ENCODE measurements around the gene ERMARD.

The ERMARD gene

DNA sequence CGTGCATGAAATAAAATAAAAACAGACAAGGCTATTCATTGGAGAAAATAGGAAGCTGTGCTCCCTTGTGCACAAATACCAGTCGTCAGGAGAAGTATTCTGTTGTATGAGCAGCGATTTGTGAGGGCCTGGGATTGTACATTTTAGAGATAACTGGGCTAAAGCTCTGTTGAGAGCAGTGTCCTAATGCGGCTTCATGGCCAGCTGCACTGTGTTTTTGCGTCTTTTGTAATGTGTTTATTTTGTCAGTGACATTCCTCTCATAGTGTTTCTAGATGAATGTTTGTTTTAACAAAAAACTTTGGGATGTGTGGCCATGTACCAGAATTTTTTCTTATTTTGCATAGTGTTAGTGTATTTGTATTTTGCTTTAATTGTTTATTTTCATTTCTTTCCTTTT is 14.8 kb downstream of the ERMARD start:
- H3K9ac ChIP-seq (ENCODE audit: low read length) = no peak overlapping the region
- H3K36me3 ChIP-seq (ENCODE audit: low read length) = no peaks in the 10 kb centered on the region
- H3K9me3 ChIP-seq (ENCODE audit: insufficient read depth, low read length) = no peaks in the 10 kb centered on the region
- no peak overlapping the region for H3K27ac ChIP-seq (ENCODE audit: low read depth, low read length)
- no peak overlapping the region for H3K4me3 ChIP-seq (ENCODE audit: insufficient read depth, low read length, poor library complexity, severe bottlenecking)
- TF ChIP-seq, protein P1, sequence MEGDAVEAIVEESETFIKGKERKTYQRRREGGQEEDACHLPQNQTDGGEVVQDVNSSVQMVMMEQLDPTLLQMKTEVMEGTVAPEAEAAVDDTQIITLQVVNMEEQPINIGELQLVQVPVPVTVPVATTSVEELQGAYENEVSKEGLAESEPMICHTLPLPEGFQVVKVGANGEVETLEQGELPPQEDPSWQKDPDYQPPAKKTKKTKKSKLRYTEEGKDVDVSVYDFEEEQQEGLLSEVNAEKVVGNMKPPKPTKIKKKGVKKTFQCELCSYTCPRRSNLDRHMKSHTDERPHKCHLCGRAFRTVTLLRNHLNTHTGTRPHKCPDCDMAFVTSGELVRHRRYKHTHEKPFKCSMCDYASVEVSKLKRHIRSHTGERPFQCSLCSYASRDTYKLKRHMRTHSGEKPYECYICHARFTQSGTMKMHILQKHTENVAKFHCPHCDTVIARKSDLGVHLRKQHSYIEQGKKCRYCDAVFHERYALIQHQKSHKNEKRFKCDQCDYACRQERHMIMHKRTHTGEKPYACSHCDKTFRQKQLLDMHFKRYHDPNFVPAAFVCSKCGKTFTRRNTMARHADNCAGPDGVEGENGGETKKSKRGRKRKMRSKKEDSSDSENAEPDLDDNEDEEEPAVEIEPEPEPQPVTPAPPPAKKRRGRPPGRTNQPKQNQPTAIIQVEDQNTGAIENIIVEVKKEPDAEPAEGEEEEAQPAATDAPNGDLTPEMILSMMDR (IDR thresholded peaks at IDR 0.05; ENCODE audit: insufficient read depth, low read length, poor library complexity, severe bottlenecking) = no peak
- no peak for TF ChIP-seq EZH2phosphoT487 (conservative IDR thresholded peaks at IDR 0.05; ENCODE audit: low read length)
- no peaks in the 10 kb centered on the region for H3F3A ChIP-seq (ENCODE audit: insufficient read depth)
- H4K20me1 ChIP-seq (ENCODE audit: low read depth, low read length) = no peaks in the 10 kb centered on the region
- H2AFZ ChIP-seq (ENCODE audit: low read depth, low read length, severe bottlenecking) = no peak overlapping the region
- no peaks in the 10 kb centered on the region for H3K9me2 ChIP-seq (replicated peaks; ENCODE audit: insufficient read depth, low read length)
- no peak overlapping the region for H3K4me2 ChIP-seq (ENCODE audit: low read depth, low read length, poor library complexity, severe bottlenecking)
- no peaks in the 10 kb centered on the region for H3K79me2 ChIP-seq (ENCODE audit: insufficient read depth, low read length)
- no peaks in the 10 kb centered on the region for H3K27me3 ChIP-seq (ENCODE audit: low read length)

DNA sequence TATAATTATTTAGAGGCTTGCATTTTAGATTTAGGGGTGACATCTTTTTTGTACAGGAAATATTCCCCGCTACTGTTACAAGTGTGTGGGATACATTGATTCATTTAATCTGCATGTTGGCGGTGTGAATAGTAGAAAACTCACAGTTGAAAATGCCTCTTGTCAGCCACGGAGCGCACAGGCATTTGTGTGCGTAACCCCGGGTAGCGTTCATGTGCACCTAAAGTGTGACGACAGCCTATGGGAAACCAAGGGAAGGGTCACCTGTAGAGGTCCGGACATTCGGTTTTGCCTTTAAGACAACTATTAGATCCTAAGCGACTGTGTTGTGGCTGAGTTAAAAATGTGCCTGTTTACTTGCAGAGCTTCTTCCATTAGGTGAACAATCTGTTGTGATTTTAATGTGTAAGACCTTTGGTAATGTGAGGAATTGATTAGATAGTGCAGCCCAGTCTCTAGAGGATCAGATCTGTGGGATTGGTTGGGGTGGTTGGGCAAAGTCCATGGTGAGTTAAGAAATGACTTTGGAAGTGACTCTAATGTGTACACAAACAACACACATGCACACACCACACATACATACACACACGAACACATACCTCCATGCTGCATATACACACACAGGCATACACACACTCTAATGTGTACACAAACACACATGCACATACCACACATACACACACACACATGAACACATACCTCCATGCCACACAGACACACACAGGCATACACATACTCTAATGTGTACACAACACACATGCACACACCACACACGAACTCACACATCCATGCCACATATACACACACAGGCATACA is 15.7 kb downstream of the ERMARD start:
- no peaks in the 10 kb centered on the region for H3K9me3 ChIP-seq (ENCODE audit: insufficient read depth, low read length)
- no peaks in the 10 kb centered on the region for H4K20me1 ChIP-seq (ENCODE audit: low read depth, low read length)
- no peaks in the 10 kb centered on the region for H3K27me3 ChIP-seq (ENCODE audit: low read length)
- no peaks in the 10 kb centered on the region for H3K79me2 ChIP-seq (ENCODE audit: insufficient read depth, low read length)
- no peaks in the 10 kb centered on the region for H3K9me2 ChIP-seq (replicated peaks; ENCODE audit: insufficient read depth, low read length)
- no peak overlapping the region for H2AFZ ChIP-seq (ENCODE audit: low read depth, low read length, severe bottlenecking)
- no peak overlapping the region for H3K27ac ChIP-seq (ENCODE audit: low read depth, low read length)
- no peaks in the 10 kb centered on the region for H3K36me3 ChIP-seq (ENCODE audit: low read length)
- TF ChIP-seq, protein P1 (IDR thresholded peaks at IDR 0.05; ENCODE audit: insufficient read depth, low read length, poor library complexity, severe bottlenecking) = no peak
- TF ChIP-seq EZH2phosphoT487 (conservative IDR thresholded peaks at IDR 0.05; ENCODE audit: low read length) = no peak
- no peaks in the 10 kb centered on the region for H3F3A ChIP-seq (ENCODE audit: insufficient read depth)
- H3K9ac ChIP-seq (ENCODE audit: low read length) = no peak overlapping the region
- no peak overlapping the region for H3K4me2 ChIP-seq (ENCODE audit: low read depth, low read length, poor library complexity, severe bottlenecking)
- H3K4me3 ChIP-seq (ENCODE audit: insufficient read depth, low read length, poor library complexity, severe bottlenecking) = no peak overlapping the region

DNA sequence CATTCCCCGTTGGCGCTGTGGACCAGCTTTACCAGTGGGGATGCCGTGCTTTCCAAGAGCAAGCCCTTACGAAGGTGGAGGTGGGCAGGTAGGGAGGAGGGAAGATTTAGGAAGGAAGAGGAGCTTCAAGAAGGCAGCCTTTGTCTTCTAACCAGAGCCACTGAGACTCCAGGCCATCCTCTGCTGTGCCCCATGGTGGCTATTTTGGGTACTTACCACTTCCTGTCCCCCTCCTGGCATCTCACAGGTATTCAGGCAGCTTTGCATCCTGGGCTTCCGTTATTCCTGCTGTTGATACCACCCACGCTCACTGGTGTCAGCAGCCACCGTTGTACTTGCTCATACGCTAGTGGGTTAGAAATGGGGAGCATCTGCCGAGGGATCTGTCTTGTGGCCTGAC is 22.9 kb downstream of the ERMARD start:
- Histone ChIP-seq H3K4me2 (ENCODE audit: low read depth, low read length, poor library complexity, severe bottlenecking) (no peak overlapping the region), H3K36me3 (ENCODE audit: low read length) (no peaks in the 10 kb centered on the region), H3K9me2 (replicated peaks; ENCODE audit: insufficient read depth, low read length) (no peaks in the 10 kb centered on the region), H3K27me3 (ENCODE audit: low read length) (no peaks in the 10 kb centered on the region), H3K79me2 (ENCODE audit: insufficient read depth, low read length) (no peaks in the 10 kb centered on the region), H4K20me1 (ENCODE audit: low read depth, low read length) (no peaks in the 10 kb centered on the region), H2AFZ (ENCODE audit: low read depth, low read length, severe bottlenecking) (no peak overlapping the region), H3F3A (ENCODE audit: insufficient read depth) (no peaks in the 10 kb centered on the region), H3K9ac (ENCODE audit: low read length) (no peak overlapping the region), H3K27ac (ENCODE audit: low read depth, low read length) (no peak overlapping the region), H3K9me3 (ENCODE audit: insufficient read depth, low read length) (no peaks in the 10 kb centered on the region), H3K4me3 (ENCODE audit: insufficient read depth, low read length, poor library complexity, severe bottlenecking) (no peak overlapping the region)
- no peak for TF ChIP-seq EZH2phosphoT487 (conservative IDR thresholded peaks at IDR 0.05; ENCODE audit: low read length)
- TF ChIP-seq, protein P1 (IDR thresholded peaks at IDR 0.05; ENCODE audit: insufficient read depth, low read length, poor library complexity, severe bottlenecking) = no peak
